ENCODE results near the gene EPB41. TPM values are rescaled to one million over a fixed set of nuclear protein-coding genes. Genes with fewer than 3 reads are reported as not detected.

The EPB41 gene
- total RNA-seq (ENCODE audit: low replicate concordance), result 76.1 and 82.9 TPM in 2 replicates
- long read RNA-seq, partial matches to known transcripts, result 47 of 64 reads
- long read RNA-seq, other reads (novel, unspliced or antisense), result 17 of 64 reads

GRCh38 chr1:28914228-28915030 lies at the start of gene EPB41:
Gene EPB41 (plus strand): TSS chr1:28914569. CDS start chr1:28987438, 72,869 bp downstream.
- Mint-ChIP-seq H3K27ac (peak within 1 kb of the TSS; percentile 95), H3K4me3 (peak within 1 kb of the TSS; percentile 98), H3K9me3 (no peaks in the 10 kb centered on the region), H3K27me3 (no peaks in the 10 kb centered on the region), H3K36me3 (no peaks in the 10 kb centered on the region), H3K4me1 (ENCODE audit: unreplicated experiment) (peaks cover 23% of the 10 kb centered on the region)
- DNase-seq (ENCODE audit: extremely low spot score, unreplicated experiment), result peak; percentile 95
- TF ChIP-seq, protein P1, sequence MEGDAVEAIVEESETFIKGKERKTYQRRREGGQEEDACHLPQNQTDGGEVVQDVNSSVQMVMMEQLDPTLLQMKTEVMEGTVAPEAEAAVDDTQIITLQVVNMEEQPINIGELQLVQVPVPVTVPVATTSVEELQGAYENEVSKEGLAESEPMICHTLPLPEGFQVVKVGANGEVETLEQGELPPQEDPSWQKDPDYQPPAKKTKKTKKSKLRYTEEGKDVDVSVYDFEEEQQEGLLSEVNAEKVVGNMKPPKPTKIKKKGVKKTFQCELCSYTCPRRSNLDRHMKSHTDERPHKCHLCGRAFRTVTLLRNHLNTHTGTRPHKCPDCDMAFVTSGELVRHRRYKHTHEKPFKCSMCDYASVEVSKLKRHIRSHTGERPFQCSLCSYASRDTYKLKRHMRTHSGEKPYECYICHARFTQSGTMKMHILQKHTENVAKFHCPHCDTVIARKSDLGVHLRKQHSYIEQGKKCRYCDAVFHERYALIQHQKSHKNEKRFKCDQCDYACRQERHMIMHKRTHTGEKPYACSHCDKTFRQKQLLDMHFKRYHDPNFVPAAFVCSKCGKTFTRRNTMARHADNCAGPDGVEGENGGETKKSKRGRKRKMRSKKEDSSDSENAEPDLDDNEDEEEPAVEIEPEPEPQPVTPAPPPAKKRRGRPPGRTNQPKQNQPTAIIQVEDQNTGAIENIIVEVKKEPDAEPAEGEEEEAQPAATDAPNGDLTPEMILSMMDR (conservative IDR thresholded peaks at IDR 0.05), result peak; percentile 41

GRCh38 chr1:28864695-28865094 lies 49.7 kb upstream of the EPB41 start:
- H3K9me3 Mint-ChIP-seq, result no peaks in the 10 kb centered on the region
- H3K4me1 Mint-ChIP-seq (ENCODE audit: unreplicated experiment), result peaks cover 8% of the 10 kb centered on the region
- no peaks in the 10 kb centered on the region for H3K36me3 Mint-ChIP-seq
- no peak for DNase-seq (ENCODE audit: extremely low spot score, unreplicated experiment)
- H3K4me3 Mint-ChIP-seq, result no peak overlapping the region
- TF ChIP-seq, protein P1 (conservative IDR thresholded peaks at IDR 0.05), result no peak
- peaks cover 10% of the 10 kb centered on the region for H3K27me3 Mint-ChIP-seq
- H3K27ac Mint-ChIP-seq, result no peak overlapping the region

GRCh38 chr1:28865997-28866650 lies 48.2 kb upstream of the EPB41 start:
- peaks cover 5% of the 10 kb centered on the region for H3K4me1 Mint-ChIP-seq (ENCODE audit: unreplicated experiment)
- peaks cover 7% of the 10 kb centered on the region for H3K27me3 Mint-ChIP-seq
- TF ChIP-seq, protein P1 (conservative IDR thresholded peaks at IDR 0.05), result no peak
- H3K36me3 Mint-ChIP-seq, result no peaks in the 10 kb centered on the region
- no peak for DNase-seq (ENCODE audit: extremely low spot score, unreplicated experiment)
- no peaks in the 10 kb centered on the region for H3K9me3 Mint-ChIP-seq
- no peak overlapping the region for H3K27ac Mint-ChIP-seq
- H3K4me3 Mint-ChIP-seq, result no peak overlapping the region

DNA sequence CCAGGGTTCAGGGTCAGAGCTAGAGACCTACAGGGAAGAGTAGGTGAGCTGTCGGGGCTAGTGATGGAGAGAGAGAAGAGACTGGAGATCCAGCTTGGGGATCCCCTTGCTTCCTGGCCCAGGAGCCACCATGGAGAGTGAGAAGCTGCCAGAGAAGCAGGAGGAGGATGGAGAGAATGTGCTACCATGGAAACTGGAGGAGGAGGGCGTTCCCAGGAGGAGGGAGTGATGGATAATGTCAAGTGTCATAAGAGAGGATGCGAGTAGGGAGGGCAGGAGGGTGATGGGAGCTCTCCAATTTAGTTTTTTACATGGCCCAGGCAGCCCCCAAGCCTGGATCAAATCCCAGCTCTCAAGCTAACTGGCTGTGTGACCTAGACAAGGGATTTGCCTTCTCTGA lies 46.5 kb upstream of the EPB41 start:
- Mint-ChIP-seq H3K4me1 (ENCODE audit: unreplicated experiment) (peaks cover 12% of the 10 kb centered on the region), H3K36me3 (no peaks in the 10 kb centered on the region), H3K9me3 (no peaks in the 10 kb centered on the region), H3K27me3 (peaks cover 7% of the 10 kb centered on the region), H3K4me3 (no peak overlapping the region), H3K27ac (no peak overlapping the region)
- no peak for DNase-seq (ENCODE audit: extremely low spot score, unreplicated experiment)
- TF ChIP-seq, protein P1 (conservative IDR thresholded peaks at IDR 0.05), result no peak

DNA sequence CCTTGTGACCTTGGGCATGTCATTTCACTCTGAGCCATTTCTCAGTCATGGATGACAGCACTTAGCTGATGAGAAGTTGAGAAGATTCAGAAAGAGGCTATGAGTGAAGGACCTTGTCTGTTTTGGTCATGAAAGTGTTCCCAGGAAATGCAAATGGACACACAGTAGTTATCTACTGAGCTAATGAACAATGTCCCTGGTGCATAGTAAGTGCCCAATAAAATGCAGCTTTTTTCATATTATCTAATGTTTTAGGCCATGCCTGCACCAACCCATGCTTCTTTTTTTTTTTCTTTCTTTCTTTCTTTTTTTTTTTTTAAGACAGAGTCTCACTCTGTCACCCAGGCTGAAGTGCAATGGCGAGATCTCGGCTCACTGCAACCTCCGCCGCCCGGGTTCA lies 44.4 kb upstream of the EPB41 start:
- no peak overlapping the region for H3K4me3 Mint-ChIP-seq
- H3K27me3 Mint-ChIP-seq, result peaks cover 7% of the 10 kb centered on the region
- peaks cover 18% of the 10 kb centered on the region for H3K4me1 Mint-ChIP-seq (ENCODE audit: unreplicated experiment)
- no peak overlapping the region for H3K27ac Mint-ChIP-seq
- DNase-seq (ENCODE audit: extremely low spot score, unreplicated experiment), result no peak
- H3K9me3 Mint-ChIP-seq, result no peaks in the 10 kb centered on the region
- no peaks in the 10 kb centered on the region for H3K36me3 Mint-ChIP-seq
- TF ChIP-seq, protein P1 (conservative IDR thresholded peaks at IDR 0.05), result no peak
